HCT116 (cell line): Measurements from ENCODE around the gene CYP4F3. TPM values are rescaled to one million over a fixed set of nuclear protein-coding genes. Genes with fewer than 3 reads are reported as not detected.

Experiments used
- ATAC-seq: fragments of 200-7000 bp; cut with Tn5 transposase; 2 replicates; pipeline ENCODE4 v1.9.1; 2020; ENCODE audit warnings: mild to moderate bottlenecking, moderate library complexity
- BruUV-seq: library from RNA; stranded (reverse); fragments of 400-500 nt; replicated peaks from 2 replicates; lab custom pipeline; 2021; lab: Mats Ljungman, UMichigan
- CTCF ChIA-PET: fragments of 300-600 bp; sonication (Branson Sonifier 250); formaldehyde crosslinking; loops from one replicate; lab custom pipeline; 2021; ENCODE audit warnings: antibody characterized with exemption; lab: Charles Lee
- POLR2A ChIA-PET: fragments of 300-600, 350-600 bp; sonication (Branson Sonifier 250); formaldehyde crosslinking; loops from one replicate; lab custom pipeline; 2021; ENCODE audit warnings: antibody characterized with exemption; lab: Charles Lee
- RAD21 ChIA-PET, 2 experiments: fragments of 300-600 bp; sonication (Branson Sonifier 250); formaldehyde crosslinking; loops; one replicate each; lab custom pipeline; 2023; ENCODE audit warnings: low total read pairs in 2 of 2; ENCODE audit not compliant: uncharacterized antibody in 2 of 2, unreplicated experiment in 2 of 2, low non-redundant PET in 1 of 2; lab: Charles Lee
- DNase-seq: peaks from one replicate; pipeline ENCODE4 v3.0.0-alpha.2; 2010; ENCODE audit warnings: low read depth, low spot score
- H2AFZ ChIP-seq: fragments of 200-600 bp; shearing (Covaris generic), sonication (generic); 2 replicates; pipeline ENCODE4 v1.6.1; 2017; ENCODE audit warnings: low read depth, mixed run types, mixed read lengths, antibody characterized with exemption, low read length; ENCODE audit not compliant: poor library complexity, severe bottlenecking
- H3K27ac ChIP-seq: 2 replicates; pipeline ENCODE4 v1.5.1; 2012; ENCODE audit warnings: low read depth, low read length
- H3K27me3 ChIP-seq: fragments of 200-600 bp; sonication (generic); 2 replicates; pipeline ENCODE4 v1.6.1; 2016; ENCODE audit warnings: mixed run types, low read length, mixed read lengths; ENCODE audit not compliant: insufficient read depth
- H3K36me3 ChIP-seq, 2 experiments: fragments of 200-500 bp in 1 of 2; fragments of 200-600 bp in 1 of 2; sonication (Bioruptor generic) in 1 of 2; sonication (generic) in 1 of 2; 2 replicates each; pipeline versions ENCODE4 v1.5.1 to v1.6.1; 2014 to 2016; ENCODE audit warnings: low read length in 2 of 2, inconsistent platforms in 1 of 2, mixed read lengths in 1 of 2, mixed run types in 1 of 2; ENCODE audit not compliant: insufficient read depth in 2 of 2, control insufficient read depth in 1 of 2
- H3K4me1 ChIP-seq, 2 experiments: fragments of 200-600 bp in 1 of 2; sonication (generic) in 1 of 2; 2 replicates each; pipeline versions ENCODE4 v1.5.1 to v1.6.1; 2012 to 2017; ENCODE audit warnings: low read length in 2 of 2, inconsistent platforms in 1 of 2, mild to moderate bottlenecking in 1 of 2, mixed read lengths in 1 of 2, mixed run types in 1 of 2, moderate library complexity in 1 of 2; ENCODE audit not compliant: insufficient read depth in 2 of 2, control insufficient read depth in 1 of 2
- H3K4me2 ChIP-seq: fragments of 200-600 bp; sonication (generic); 2 replicates; pipeline ENCODE4 v1.6.1; 2017; ENCODE audit warnings: mixed run types, low read length, mixed read lengths
- H3K4me3 ChIP-seq, 2 experiments: fragments of 200-600 bp in 1 of 2; sonication (generic) in 1 of 2; replicated peaks in 1 of 2; 2 replicates each; pipeline ENCODE4 v1.5.1; 2011 to 2016; ENCODE audit warnings: low read length in 2 of 2, control low read depth in 1 of 2, low read depth in 1 of 2, mild to moderate bottlenecking in 1 of 2, mixed read lengths in 1 of 2, mixed run types in 1 of 2
- H3K79me2 ChIP-seq: fragments of 200-600 bp; sonication (generic); 2 replicates; pipeline ENCODE4 v1.6.1; 2017; ENCODE audit warnings: mild to moderate bottlenecking, mixed run types, low read length, moderate library complexity, mixed read lengths; ENCODE audit not compliant: insufficient read depth
- H3K9ac ChIP-seq: fragments of 200-600 bp; sonication (generic); 2 replicates; pipeline ENCODE4 v1.6.1; 2016; ENCODE audit warnings: low read length, mixed read lengths
- H3K9me2 ChIP-seq: fragments of 200-600 bp; sonication (generic), shearing (Covaris generic); 2 replicates; pipeline ENCODE4 v1.6.1; 2017; ENCODE audit warnings: mixed run types, mild to moderate bottlenecking, moderate library complexity; ENCODE audit not compliant: insufficient read depth
- H3K9me3 ChIP-seq, 2 experiments: fragments of 200-500 bp in 1 of 2; fragments of 200-600 bp in 1 of 2; sonication (Bioruptor generic) in 1 of 2; sonication (generic) in 1 of 2; 2 replicates each; pipeline ENCODE4 v1.6.1; 2014 to 2017; ENCODE audit warnings: low read length in 2 of 2, mixed read lengths in 2 of 2, inconsistent platforms in 1 of 2, low read depth in 1 of 2, mild to moderate bottlenecking in 1 of 2, mixed run types in 1 of 2, moderate library complexity in 1 of 2; ENCODE audit not compliant: control insufficient read depth in 1 of 2, insufficient read depth in 1 of 2
- H4K20me1 ChIP-seq: fragments of 200-600 bp; sonication (generic), shearing (Covaris generic); 2 replicates; pipeline ENCODE4 v1.6.1; 2017; ENCODE audit warnings: mixed run types, mild to moderate bottlenecking, moderate library complexity; ENCODE audit not compliant: insufficient read depth
- ATF3 ChIP-seq: IDR thresholded peaks from 2 replicates; pipeline ENCODE4 v1.6.1; 2012
- ELF1 ChIP-seq: IDR thresholded peaks from 2 replicates; pipeline ENCODE4 v1.6.1; 2012; ENCODE audit warnings: low read depth, borderline replicate concordance
- EZH2phosphoT487 ChIP-seq: fragments of 200-600 bp; IDR thresholded peaks from 2 replicates; pipeline ENCODE4 v1.6.1; 2018; ENCODE audit warnings: antibody characterized with exemption, borderline replicate concordance
- JUND ChIP-seq: IDR thresholded peaks from 2 replicates; pipeline ENCODE4 v1.6.1; 2012
- POLR2A ChIP-seq: IDR thresholded peaks from 2 replicates; pipeline ENCODE4 v1.7.0; 2011; ENCODE audit warnings: borderline replicate concordance; ENCODE audit not compliant: insufficient read depth, insufficient read length; ENCODE audit errors: extremely low read depth
- POLR2AphosphoS5 ChIP-seq: IDR thresholded peaks from 2 replicates; pipeline ENCODE4 v1.6.1; 2011; ENCODE audit warnings: mild to moderate bottlenecking, low read depth, low read length, moderate library complexity
- ZBTB33 ChIP-seq: IDR thresholded peaks from 2 replicates; pipeline ENCODE4 v1.6.1; 2011; ENCODE audit warnings: mild to moderate bottlenecking, low read length, moderate library complexity; ENCODE audit not compliant: insufficient replicate concordance; ENCODE audit errors: extremely low read depth
- ZFX ChIP-seq: fragments of 450-650 bp; IDR thresholded peaks from 2 replicates; pipeline ENCODE4 v1.6.1; 2017
- intact Hi-C: fragments of 100-400 bp; cut with micrococcal nuclease; formaldehyde crosslinking; loops from 2 replicates; pipeline ENCODE4 v1.10.0; 2022
- total RNA-seq: library from RNA; stranded (reverse); gene quantifications from one replicate; pipeline ENCODE4 v1.2.1, GENCODE V29; 2021; ENCODE audit not compliant: unreplicated experiment

Gene CYP4F3
- total RNA-seq, 1 experiment from 2014 or later: 3.6 TPM

GRCh38 chr19:15633082-15633835 lies 7.4 kb upstream of the CYP4F3 start:
- Histone ChIP-seq H3K36me3 (no peaks in the 10 kb centered on the region), H2AFZ (no peak overlapping the region), H3K9me2 (no peaks in the 10 kb centered on the region), H3K27me3 (no peaks in the 10 kb centered on the region), H3K9me3 (no peaks in the 10 kb centered on the region), H3K9ac (no peak overlapping the region)
- intact Hi-C loops: no loop called here
- ATAC-seq: no peak
- DNase-seq: no peak
- RAD21 ChIA-PET: no interaction called here
- TF ChIP-seq ZBTB33 (no peak), ELF1 (no peak), POLR2AphosphoS5 (no peak), ATF3 (no peak), ZFX (no peak), POLR2A (no peak), EZH2phosphoT487 (no peak), JUND (no peak)
- TF ChIP-seq, all 23 proteins: peak for 0
- no peak overlapping the region for H3K4me2 ChIP-seq
- no peak overlapping the region for H3K27ac ChIP-seq
- H3K79me2 ChIP-seq: no peaks in the 10 kb centered on the region
- H3K4me3 ChIP-seq: no peak overlapping the region
- ChIA-PET POLR2A (no interaction called here), CTCF (no interaction called here)
- no peaks in the 10 kb centered on the region for H4K20me1 ChIP-seq
- H3K4me1 ChIP-seq: peaks cover 0 to 7% of the 10 kb centered on the region in 2 experiments; a peak in 2 of 4 replicates
- BruUV-seq: no TSS peak
